Adipocyte (in vitro differentiated cells): ENCODE data around the gene SNUPN.
"Not testable (repeated sequence)": the region's sequence is repeated elsewhere in the genome, so short reads cannot be mapped to it uniquely, and the experiment has no call there.

ENCODE experiments used
- DNase-seq: peaks from one replicate; pipeline ENCODE4 v3.0.0-alpha.2; 2015; ENCODE audit warnings: low read depth
- H3K27me3 ChIP-seq: replicated peaks from 2 replicates; pipeline ENCODE4 v1.7.0; 2013; ENCODE audit warnings: mild to moderate bottlenecking, low read length, moderate library complexity; ENCODE audit not compliant: control insufficient read depth, insufficient read depth
- H3K36me3 ChIP-seq: 2 replicates; pipeline ENCODE4 v1.7.0; 2013; ENCODE audit warnings: low read length, mild to moderate bottlenecking, moderate library complexity; ENCODE audit not compliant: control insufficient read depth, insufficient read depth, severe bottlenecking
- H3K4me1 ChIP-seq: 2 replicates; pipeline ENCODE4 v1.7.0; 2013; ENCODE audit warnings: mild to moderate bottlenecking, low read length, moderate library complexity; ENCODE audit not compliant: control insufficient read depth, insufficient read depth
- H3K4me3 ChIP-seq: 2 replicates; pipeline ENCODE4 v1.7.0; 2013; ENCODE audit warnings: mild to moderate bottlenecking, low read length, moderate library complexity
- H3K9ac ChIP-seq: 2 replicates; pipeline ENCODE4 v1.7.0; 2013; ENCODE audit warnings: mild to moderate bottlenecking, low read length, moderate library complexity
- H3K9me3 ChIP-seq: 2 replicates; pipeline ENCODE4 v1.7.0; 2013; ENCODE audit warnings: mild to moderate bottlenecking, low read length, moderate library complexity; ENCODE audit not compliant: control insufficient read depth

Gene SNUPN

DNA sequence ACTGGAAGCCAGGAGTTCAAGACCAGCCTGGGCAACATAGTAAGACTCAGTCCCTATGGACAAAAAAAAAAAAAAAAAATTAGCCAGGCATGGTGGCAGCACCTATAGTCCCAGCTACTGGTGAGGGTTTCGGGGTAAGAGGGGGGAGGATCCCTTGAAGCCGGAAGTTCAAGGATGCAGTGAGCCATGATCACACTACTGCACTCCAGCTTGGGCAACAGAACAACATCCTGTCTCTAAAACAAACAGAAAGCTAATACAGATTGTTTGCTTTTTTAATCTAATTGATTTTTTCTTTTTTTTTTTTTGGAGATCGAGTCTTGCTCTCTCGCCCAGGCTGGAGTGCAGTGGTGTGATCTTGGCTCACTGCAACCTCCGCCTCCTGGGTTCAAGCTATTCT lies 16.1 kb upstream of the SNUPN start:
- no peaks in the 10 kb centered on the region for H3K9me3 ChIP-seq
- DNase-seq: no peak
- peaks cover 36% of the 10 kb centered on the region for H3K4me1 ChIP-seq
- H3K27me3 ChIP-seq: no peaks in the 10 kb centered on the region
- H3K4me3 ChIP-seq: no peak overlapping the region
- no peak overlapping the region for H3K9ac ChIP-seq
- no peaks in the 10 kb centered on the region for H3K36me3 ChIP-seq

DNA sequence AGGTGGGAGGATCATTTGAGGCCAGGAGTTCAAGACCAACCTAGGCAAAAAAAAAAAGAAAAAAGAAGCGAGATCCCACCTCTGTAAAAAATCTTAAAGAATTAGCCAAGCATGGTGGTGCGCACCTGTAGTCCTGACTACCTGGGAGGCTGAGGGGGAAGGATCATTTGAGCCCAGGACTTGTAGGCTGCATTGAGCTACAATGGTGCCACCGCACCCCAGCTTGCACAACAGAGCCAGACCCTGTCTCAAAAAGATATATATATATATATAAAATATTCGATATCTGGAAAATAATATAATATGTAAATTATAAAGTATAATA lies 15.6 kb upstream of the SNUPN start:
- H3K4me3 ChIP-seq: no peak overlapping the region
- peaks cover 36% of the 10 kb centered on the region for H3K4me1 ChIP-seq
- H3K9ac ChIP-seq: peak overlapping the region; percentile 97
- H3K27me3 ChIP-seq: no peaks in the 10 kb centered on the region
- no peak for DNase-seq
- no peaks in the 10 kb centered on the region for H3K36me3 ChIP-seq
- H3K9me3 ChIP-seq: no peaks in the 10 kb centered on the region

DNA sequence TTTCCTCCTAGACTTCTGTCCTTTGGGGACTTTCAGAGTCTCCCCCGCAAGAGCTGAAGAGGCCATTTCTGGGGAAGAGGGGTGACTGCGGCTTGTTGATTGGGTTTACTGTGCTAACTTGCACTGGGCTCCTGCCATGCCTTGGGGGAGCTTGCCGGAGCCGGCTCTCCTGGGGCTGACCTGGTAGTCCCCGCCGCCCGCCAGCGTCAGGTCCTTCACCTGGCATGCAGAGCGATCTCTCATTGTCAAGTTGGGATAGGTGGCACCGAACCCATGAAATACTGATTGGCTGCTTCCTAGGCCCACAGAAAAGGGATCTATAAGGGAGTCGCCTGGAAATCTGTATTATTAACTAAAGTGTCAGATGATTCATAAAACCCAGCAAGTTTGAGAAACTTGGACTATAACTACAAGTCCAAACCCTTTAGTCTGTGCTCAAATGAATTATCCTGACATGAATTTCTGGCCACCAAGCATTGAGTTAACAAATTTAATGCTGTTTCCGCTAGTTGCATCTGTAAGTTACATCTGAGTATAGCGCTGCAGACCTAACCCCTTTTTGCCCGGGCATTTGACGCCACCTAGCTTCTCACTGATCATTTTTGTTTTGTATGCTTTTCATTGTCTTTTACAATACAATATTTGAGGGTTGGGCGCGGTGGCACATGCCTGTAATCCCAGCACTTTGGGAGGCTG lies 15.1 kb upstream of the SNUPN start:
- Histone ChIP-seq H3K9ac (peak overlapping the region; percentile 97), H3K27me3 (no peaks in the 10 kb centered on the region), H3K9me3 (no peaks in the 10 kb centered on the region), H3K4me1 (peaks cover 39% of the 10 kb centered on the region), H3K36me3 (no peaks in the 10 kb centered on the region), H3K4me3 (peak overlapping the region; percentile 96)
- peak; percentile 34 for DNase-seq

DNA sequence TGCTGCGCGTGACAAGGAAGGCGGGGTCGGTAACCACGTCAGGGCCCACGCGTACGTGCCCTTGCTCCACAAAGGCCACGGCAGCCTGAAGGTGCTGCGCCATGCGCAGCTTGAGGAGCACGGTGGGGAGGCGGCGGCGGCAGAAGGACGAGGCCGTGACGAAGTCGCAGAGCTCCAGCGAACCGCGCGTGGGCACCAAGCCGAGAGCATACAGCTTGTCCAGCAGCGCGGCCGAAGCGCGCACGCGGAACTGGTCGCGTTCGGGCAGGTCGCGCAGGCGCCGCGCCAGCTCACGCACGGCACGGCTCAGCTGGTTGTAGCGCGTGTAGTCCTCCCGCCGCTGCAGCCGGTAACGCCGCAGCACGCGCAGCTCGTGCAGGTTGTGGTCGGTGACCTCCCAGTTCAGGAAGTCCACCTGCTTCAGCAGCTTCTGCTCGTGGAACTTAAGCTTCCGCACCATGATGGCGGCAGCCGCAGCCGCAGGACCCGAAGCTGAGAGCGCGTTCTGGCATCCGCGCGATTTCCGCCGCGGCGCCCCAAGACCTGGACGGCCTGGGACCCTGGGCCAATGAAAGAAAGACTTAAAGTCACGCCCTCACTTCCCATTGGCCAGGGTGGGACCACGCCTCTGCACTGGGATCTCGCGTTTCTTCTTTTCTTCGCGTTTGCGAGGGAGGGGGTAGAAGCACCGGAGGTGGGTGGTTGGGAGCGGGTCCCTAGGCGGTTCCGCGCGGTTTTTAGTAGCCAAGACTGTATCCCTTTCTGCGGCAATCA lies 14.4 kb upstream of the SNUPN start, which contains the start of gene IMP3:
Gene IMP3 (minus strand): TSS at position 516 of the 774 bp plus-strand sequence. CDS start 56 bp downstream, at position 460.
- DNase-seq: peak; percentile 99
- Histone ChIP-seq H3K36me3 (no peaks in the 10 kb centered on the region), H3K27me3 (no peaks in the 10 kb centered on the region), H3K4me3 (peak within 1 kb of the TSS; percentile 96), H3K4me1 (peaks cover 39% of the 10 kb centered on the region), H3K9ac (peak within 1 kb of the TSS; percentile 97), H3K9me3 (no peaks in the 10 kb centered on the region)

- Histone ChIP-seq H3K27me3 (no peaks in the 10 kb centered on the region), H3K9me3 (no peaks in the 10 kb centered on the region), H3K36me3 (no peaks in the 10 kb centered on the region), H3K4me3 (peak overlapping the region; percentile 96), H3K9ac (peak overlapping the region; percentile 97), H3K4me1 (peaks cover 39% of the 10 kb centered on the region)
- peak; percentile 50 for DNase-seq
These were observed 13.7 kb upstream of the SNUPN start for GRCh38 chr15:75639191-75639708.

GRCh38 chr15:75637245-75638009 lies 11.9 kb upstream of the SNUPN start:
- DNase-seq: no peak
- Histone ChIP-seq H3K4me1 (peaks cover 39% of the 10 kb centered on the region), H3K9me3 (no peaks in the 10 kb centered on the region), H3K27me3 (no peaks in the 10 kb centered on the region), H3K9ac (peak overlapping the region; percentile 97), H3K36me3 (no peaks in the 10 kb centered on the region), H3K4me3 (peak overlapping the region; percentile 96)

DNA sequence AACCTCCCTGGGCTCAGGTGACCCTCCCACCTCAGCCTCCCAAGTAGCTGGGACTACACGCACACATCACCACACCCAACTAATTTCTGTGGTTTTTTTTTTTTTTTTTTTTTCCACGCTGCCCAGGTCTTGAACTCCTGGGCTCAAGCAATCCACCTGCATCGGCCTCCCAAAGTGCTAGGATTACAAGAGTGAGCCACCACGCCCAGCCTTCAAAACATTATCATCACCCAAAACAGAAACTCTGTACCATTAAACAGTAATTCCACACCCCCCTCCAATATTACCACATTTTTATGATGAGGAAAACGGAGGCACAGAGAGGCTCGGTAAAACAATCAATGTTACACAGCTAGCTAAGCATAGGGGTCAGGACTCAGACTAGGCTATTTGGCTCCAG lies 10.5 kb upstream of the SNUPN start:
- no peaks in the 10 kb centered on the region for H3K36me3 ChIP-seq
- H3K4me1 ChIP-seq: peaks cover 37% of the 10 kb centered on the region
- H3K27me3 ChIP-seq: no peaks in the 10 kb centered on the region
- H3K9me3 ChIP-seq: no peaks in the 10 kb centered on the region
- no peak overlapping the region for H3K4me3 ChIP-seq
- no peak overlapping the region for H3K9ac ChIP-seq
- DNase-seq: no peak

- peaks cover 30% of the 10 kb centered on the region for H3K4me1 ChIP-seq
- DNase-seq, H3K9me3 ChIP-seq, H3K4me3 ChIP-seq, H3K27me3 ChIP-seq, H3K36me3 ChIP-seq, H3K9ac ChIP-seq: not testable (repeated sequence)
These were observed 8.4 kb upstream of the SNUPN start for GRCh38 chr15:75633922-75634321.

GRCh38 chr15:75631935-75632334 lies 6.4 kb upstream of the SNUPN start:
- H3K36me3 ChIP-seq: no peaks in the 10 kb centered on the region
- H3K9ac ChIP-seq: no peak overlapping the region
- no peak for DNase-seq
- peaks cover 12% of the 10 kb centered on the region for H3K4me1 ChIP-seq
- H3K27me3 ChIP-seq: no peaks in the 10 kb centered on the region
- H3K9me3 ChIP-seq: no peaks in the 10 kb centered on the region
- H3K4me3 ChIP-seq: no peak overlapping the region

- no peaks in the 10 kb centered on the region for H3K27me3 ChIP-seq
- DNase-seq: no peak
- H3K9me3 ChIP-seq: no peaks in the 10 kb centered on the region
- H3K4me1 ChIP-seq: peaks cover 41% of the 10 kb centered on the region
- H3K4me3 ChIP-seq: no peak overlapping the region
- H3K9ac ChIP-seq: no peak overlapping the region
- H3K36me3 ChIP-seq: peaks cover 20% of the 10 kb centered on the region
These were observed 3.0 kb downstream of the SNUPN start for GRCh38 chr15:75622505-75622904.

DNA sequence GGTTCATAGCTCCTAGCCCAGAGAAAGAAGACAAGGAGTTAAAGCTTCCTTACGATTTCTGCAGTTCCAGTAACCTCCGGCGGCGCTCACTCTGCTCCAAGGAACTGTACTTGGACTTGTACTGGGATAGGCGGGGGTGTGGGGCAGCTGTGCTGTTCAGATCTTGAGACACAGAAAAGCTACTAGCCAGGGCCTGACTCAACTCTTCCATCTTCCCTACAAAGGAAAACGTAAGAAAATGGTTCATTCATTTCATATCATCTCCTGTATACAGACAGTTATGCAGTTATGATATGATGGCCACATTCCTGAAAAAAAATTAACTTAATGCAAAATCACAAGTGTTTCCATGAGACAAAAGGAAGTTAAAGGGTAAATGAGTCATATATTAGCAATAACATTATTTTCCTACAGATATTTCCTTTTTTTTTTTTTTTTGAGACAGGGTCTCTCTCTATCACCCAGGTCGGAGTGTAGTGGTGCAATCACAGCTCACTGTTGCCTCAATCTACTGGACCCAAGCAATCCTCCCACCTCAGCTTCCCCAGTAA lies 4.6 kb downstream of the SNUPN start:
- H3K9ac ChIP-seq: peak overlapping the region; percentile 88
- peaks cover 33% of the 10 kb centered on the region for H3K4me1 ChIP-seq
- peaks cover 34% of the 10 kb centered on the region for H3K36me3 ChIP-seq
- H3K27me3 ChIP-seq: no peaks in the 10 kb centered on the region
- DNase-seq: peak; percentile 54
- H3K9me3 ChIP-seq: no peaks in the 10 kb centered on the region
- H3K4me3 ChIP-seq: peak overlapping the region; percentile 77
